DMS114 treated with DMSO at 0.1 percent for 48 hours (cell line): ENCODE measurements around the gene CD2BP2.
"Not testable (repeated sequence)": the region's sequence is repeated elsewhere in the genome, so short reads cannot be mapped to it uniquely, and the experiment has no call there.

Source experiments
- DNase-seq: peaks from one replicate; lab custom pipeline; 2025; ENCODE audit not compliant: unreplicated experiment; lab: John Stamatoyannopoulos, UW

Gene CD2BP2

GRCh38 chr16:30355144-30355953 is at the start of gene CD2BP2:
TSS of gene CD2BP2 (minus strand) at chr16:30355308. CDS start at chr16:30354681, 627 bp downstream.
- DNase-seq, result peak; percentile 97

GRCh38 chr16:30401768-30402425 is 46.8 kb upstream of the CD2BP2 start:
- DNase-seq, result no peak

GRCh38 chr16:30399435-30400186 is 44.5 kb upstream of the CD2BP2 start:
- DNase-seq, result no peak

- no peak for DNase-seq
Measured at GRCh38 chr16:30398661-30399434, 43.7 kb upstream of the CD2BP2 start.

DNA sequence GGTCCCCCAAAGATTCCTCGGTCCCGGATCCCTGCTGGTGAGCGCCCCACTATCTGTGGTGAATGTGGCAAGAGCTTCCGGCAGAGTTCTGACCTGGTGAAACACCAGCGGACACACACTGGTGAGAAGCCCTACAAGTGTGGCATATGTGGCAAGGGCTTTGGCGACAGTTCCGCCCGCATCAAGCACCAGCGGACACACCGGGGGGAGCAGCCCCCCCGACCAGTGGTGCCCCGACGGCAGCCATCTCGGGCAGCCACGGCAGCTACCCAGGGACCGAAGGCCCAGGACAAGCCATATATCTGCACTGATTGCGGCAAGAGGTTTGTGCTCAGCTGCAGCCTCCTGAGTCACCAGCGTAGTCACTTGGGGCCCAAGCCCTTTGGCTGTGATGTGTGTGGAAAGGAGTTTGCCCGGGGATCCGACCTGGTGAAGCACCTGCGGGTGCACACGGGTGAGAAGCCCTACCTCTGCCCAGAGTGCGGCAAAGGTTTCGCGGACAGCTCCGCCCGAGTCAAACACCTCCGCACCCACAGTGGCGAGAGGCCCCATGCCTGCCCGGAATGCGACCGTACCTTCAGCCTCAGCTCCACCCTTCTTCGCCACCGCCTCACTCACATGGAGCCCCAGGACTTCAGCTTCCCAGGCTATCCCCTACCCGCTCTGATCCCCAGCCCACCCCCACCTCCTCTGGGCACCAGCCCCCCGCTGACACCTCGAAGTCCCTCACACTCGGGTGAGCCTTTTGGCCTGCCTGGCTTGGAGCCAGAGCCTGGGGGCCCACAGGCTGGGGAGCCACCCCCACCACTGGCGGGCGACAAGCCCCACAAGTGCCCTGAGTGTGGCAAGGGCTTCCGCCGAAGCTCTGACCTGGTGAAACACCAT is 42.9 kb upstream of the CD2BP2 start:
- no peak for DNase-seq

GRCh38 chr16:30397056-30397455 is 41.9 kb upstream of the CD2BP2 start:
- DNase-seq, result no peak

GRCh38 chr16:30396627-30397026 is 41.5 kb upstream of the CD2BP2 start:
- DNase-seq, result not testable (repeated sequence)

- DNase-seq, result no peak
Measured at GRCh38 chr16:30395992-30396585, 41.0 kb upstream of the CD2BP2 start.

DNA sequence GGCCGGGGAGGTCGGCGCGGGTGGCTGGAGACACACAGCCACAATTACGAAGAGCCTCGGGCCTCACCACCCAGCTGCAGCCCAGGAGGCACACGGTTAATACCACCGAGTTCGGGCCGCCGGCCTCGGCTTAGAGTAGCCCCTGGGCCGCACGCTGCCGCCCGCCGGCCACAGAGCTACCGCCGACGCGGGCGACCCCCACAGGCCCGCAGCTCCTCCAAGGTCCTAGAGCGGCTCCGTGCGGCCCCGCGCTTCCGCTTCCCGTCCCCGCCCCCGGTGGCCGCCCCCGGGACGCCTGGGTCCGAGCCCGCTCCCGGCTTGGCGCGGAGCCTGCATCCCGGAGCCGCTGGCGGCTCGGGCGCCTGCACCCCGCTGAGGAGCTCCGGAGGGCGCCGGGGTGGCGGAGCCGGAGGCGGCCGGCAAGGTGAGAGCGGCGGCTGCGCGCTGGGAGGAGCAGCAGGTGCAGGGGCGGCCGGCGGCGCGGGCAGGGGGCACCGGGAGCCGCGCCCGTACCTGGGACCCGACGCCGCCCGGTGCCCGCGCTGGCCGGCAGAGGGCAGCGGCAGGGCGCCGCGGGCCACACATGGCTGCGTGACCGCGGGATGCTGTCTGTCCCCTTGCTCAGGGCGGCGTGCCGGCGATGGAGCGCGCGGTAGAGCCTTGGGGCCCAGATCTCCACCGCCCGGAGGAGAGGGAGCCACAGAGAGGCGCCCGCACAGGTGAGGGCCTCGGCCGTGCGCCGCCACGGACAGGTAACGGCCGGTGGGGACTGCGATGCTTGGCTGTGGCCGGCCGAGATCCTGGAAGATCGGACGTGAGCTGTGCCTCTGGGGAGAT is 40.3 kb upstream of the CD2BP2 start, which contains the start of gene ZNF48:
Gene ZNF48, plus strand, starts transcription at position 266 of the 837 bp plus-strand sequence. Its CDS starts 375 bp downstream, at position 641.
- DNase-seq, result peak; percentile 57

- no peak for DNase-seq
Measured at GRCh38 chr16:30394592-30395154, 39.6 kb upstream of the CD2BP2 start.

GRCh38 chr16:30383521-30383920 is 28.4 kb upstream of the CD2BP2 start:
- DNase-seq, result no peak

DNA sequence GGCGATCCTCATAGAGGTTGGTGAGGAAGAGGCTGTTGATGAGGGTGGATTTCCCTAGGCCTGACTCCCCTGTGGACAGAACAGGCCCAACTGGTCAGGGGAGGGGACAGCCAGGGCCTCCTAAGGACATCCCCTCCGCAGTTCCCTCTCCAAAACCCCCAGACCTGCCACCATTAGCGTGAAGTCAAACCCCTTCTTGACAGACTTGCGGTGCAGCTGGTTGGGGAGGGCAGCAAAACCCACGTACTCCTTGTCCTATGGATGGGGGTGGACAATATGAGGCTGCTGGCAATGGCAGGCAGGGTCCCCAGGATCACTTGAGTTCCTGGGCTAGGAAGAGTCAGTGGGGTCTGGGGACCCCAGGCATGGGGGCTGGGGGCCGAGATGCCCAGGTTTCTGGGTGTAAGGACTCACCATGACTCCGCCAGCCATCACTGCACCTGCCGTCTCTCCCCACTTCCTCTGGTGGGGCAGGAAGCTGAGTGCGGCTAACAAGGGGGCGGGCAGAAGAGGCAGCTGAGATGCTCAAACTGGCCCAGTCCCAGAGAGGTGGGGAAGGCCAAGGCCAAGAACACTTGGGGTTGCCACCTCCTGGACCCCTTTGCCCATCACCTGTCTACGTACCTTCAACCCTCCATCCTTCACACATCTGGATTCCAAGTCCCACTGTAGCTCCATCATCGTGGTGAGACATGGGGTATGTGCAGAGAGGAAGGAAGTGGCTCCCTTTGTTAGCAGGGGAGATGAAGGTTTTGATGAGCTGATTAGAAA is 27.2 kb upstream of the CD2BP2 start, which contains the start of gene SEPTIN1:
Gene SEPTIN1, minus strand, starts transcription at position 451 of the 771 bp plus-strand sequence. Its CDS starts 19 bp downstream, at position 432.
- DNase-seq, result no peak

DNA sequence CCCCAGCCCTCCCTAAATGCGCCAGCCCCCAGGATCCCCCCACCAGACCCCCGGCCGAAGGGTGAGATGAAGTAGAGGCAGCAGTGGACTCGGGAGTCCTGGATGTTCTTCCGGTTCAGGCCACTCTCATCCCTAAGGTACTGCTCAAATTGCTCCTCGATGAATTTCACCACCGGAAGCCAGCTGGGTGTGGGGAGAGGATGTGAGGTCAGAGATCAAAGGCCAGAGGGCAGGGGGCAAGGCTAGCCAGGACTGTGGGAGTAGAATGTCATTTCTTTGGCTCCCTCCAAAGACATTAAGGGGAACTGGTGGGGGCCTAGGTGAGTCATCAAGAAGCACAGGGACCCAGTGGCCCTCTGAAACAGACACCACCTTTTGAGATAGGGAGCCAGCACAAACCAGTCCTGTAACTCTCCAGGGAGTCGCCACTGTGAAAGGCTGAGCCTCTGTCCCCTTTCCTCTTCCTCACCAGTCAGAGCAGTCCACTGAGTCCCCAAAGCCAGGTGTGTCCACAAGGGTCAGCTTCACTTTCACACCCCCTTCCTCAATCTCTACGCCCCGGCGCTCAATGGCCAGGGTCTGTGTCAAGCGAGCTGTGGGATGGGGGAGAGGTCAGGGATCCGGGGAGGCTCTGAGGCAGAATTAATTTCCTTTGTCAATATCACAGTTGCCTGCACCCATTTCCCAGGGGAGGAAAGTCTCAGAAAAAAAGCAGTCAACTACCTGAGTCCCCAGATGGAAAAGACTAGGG is 26.4 kb upstream of the CD2BP2 start:
- no peak for DNase-seq

GRCh38 chr16:30380803-30381208 is 25.7 kb upstream of the CD2BP2 start:
- no peak for DNase-seq

DNA sequence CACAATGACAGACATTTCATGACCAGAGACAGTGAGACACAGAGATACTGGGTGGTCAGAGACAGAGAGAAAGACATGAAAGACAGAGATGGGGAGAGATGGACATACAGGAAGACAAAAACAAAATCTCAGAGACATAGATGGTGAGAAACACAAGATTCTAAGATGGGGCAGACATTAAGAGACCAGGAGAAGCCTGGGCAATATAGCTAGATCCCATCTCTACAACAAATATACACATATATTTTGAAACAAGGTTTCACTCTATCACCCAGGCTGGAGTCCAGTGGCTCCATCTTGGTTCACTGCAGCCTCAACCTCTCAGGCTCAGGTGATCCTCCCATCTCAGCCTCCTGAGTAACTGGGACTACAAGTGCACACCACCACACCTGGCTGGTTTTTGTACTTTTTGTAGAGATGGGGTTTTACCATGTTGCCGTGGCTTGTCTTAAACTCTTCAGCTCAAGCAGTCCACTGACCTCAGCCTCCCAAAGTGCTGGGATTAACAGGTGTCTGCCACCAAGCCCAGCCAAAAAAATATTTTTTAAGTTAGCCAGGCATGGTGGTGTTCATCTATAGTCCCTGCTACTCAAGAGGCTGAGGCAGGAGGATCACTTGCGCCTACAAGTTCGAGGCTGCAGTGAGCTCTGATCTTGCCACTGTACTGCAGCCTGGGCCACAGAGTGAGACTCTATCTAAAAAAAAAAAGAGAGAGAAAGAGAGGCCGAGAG is 25.1 kb upstream of the CD2BP2 start:
- no peak for DNase-seq
